ENCODE data around the gene SPX. TPM values are rescaled to one million over a fixed set of nuclear protein-coding genes. Genes with fewer than 3 reads are reported as not detected.

Gene SPX
- total and polyA plus RNA-seq, 2 of the 4 experiments (the other 2 are of a cell fraction), result under 0.01 to 0.12 TPM

DNA sequence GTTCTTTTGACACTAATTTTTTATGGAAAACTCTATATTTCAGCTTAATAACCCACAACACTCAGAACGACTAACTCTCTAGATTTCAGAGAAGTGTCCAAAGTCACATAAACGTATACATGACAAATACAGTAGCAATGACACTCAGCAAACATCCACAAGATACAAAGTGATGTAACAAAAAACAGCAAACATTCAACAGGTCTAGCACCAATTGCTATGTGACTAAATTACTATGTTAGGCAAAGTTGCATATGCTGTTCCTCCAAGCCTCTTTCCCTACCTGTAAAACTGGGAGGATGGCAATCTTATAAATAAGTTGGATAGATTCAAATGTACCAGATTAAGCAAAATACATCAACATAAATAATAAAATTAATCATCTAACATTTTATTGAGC lies 26.3 kb upstream of the SPX start:
- DNase-seq (no peak), ATAC-seq (ENCODE audit: low read depth) (no peak)
- H3K27ac ChIP-seq (ENCODE audit: insufficient read depth, low read length), result no peak overlapping the region
- H3K36me3 ChIP-seq (ENCODE audit: control insufficient read depth, insufficient read depth, low read length), result peaks cover 17% of the 10 kb centered on the region
- peaks cover 2% of the 10 kb centered on the region for H3K4me1 ChIP-seq (ENCODE audit: control insufficient read depth, insufficient read depth, low read length)
- H3K18ac ChIP-seq (ENCODE audit: low read depth, low read length), result no peak overlapping the region
- POLR2A ChIA-PET (ENCODE audit: unreplicated experiment), result no interaction called here
- no peaks in the 10 kb centered on the region for H3K27me3 ChIP-seq (ENCODE audit: control insufficient read depth, insufficient read depth, low read length)
- no peak overlapping the region for H3K4me3 ChIP-seq (ENCODE audit: insufficient read depth, low read depth, low read length)
- intact Hi-C loops (cut with micrococcal nuclease) (loop anchor here (5.0 kb wide), 1 partner anchor 158 kb away; the partner anchor contains the start of gene LDHB), dilution Hi-C loops (cut with HindIII; ENCODE audit: low sequenced_read_pairs, unreplicated experiment) (no loop called here), in situ Hi-C loops (cut with MboI; ENCODE audit: low sequenced_read_pairs) (loop anchor here (10.0 kb wide), 1 partner anchor 145 kb away; no protein-coding TSS in a partner anchor)
- H4K8ac ChIP-seq (ENCODE audit: low read depth in 2 of 2, low read length in 2 of 2), result no peak overlapping the region
- peaks cover 10% of the 10 kb centered on the region; the same call in 1 of the 2 replicates for H4K20me1 ChIP-seq (ENCODE audit: insufficient read depth, low read length)
- no TSS peak for BruUV-seq (replicated peaks)
- H3K56ac ChIP-seq (ENCODE audit: extremely low read depth, insufficient read depth, low read length), result no peak overlapping the region
- no peak overlapping the region for H2AK5ac ChIP-seq (ENCODE audit: low read depth, low read length)
- H3K9me1 ChIP-seq (ENCODE audit: insufficient read depth, low read length), result peaks cover 4% of the 10 kb centered on the region; the same call in 1 of the 2 replicates
- no peak overlapping the region for H2BK120ac ChIP-seq (ENCODE audit: low read depth, low read length)
- CTCF ChIA-PET, result interaction anchor here (0.6 to 1.0 kb wide), 2 partner anchors 181 to 558 kb away, joined by 3 to 4 read pairs; no protein-coding TSS in a partner anchor
- H3K9me3 ChIP-seq (ENCODE audit: control insufficient read depth, insufficient read depth, low read length), result no peaks in the 10 kb centered on the region
- peak overlapping the region; percentile 58; the same call in 1 of the 2 replicates for H3K23ac ChIP-seq (ENCODE audit: low read depth, low read length)
- no peak overlapping the region for H2AK9ac ChIP-seq (replicated peaks; ENCODE audit: low read depth, low read length, poor library complexity)
- H3K9ac ChIP-seq (ENCODE audit: low read depth, low read length), result no peak overlapping the region
- no peak overlapping the region for H4K5ac ChIP-seq (ENCODE audit: low read depth, low read length)
- WGBS, 2 experiments (ENCODE audit: extremely low coverage in 2 of 2, insufficient read length in 1 of 2), result no CpG with 5 or more reads among the region's 2 CpGs
- H4K91ac ChIP-seq (ENCODE audit: insufficient read depth, low read depth, low read length), result no peak overlapping the region
- TF ChIP-seq MAZ (IDR thresholded peaks at IDR 0.05; ENCODE audit: borderline replicate concordance, low read depth, low read length), result no peak
- no peak overlapping the region for H2AFZ ChIP-seq (replicated peaks; ENCODE audit: low read length, poor library complexity)
- H3K4ac ChIP-seq (ENCODE audit: low read depth, low read length), result no peak overlapping the region
- H3K4me2 ChIP-seq (ENCODE audit: low read depth, low read length), result peak overlapping the region; percentile 39; the same call in 1 of the 2 replicates
- H3K79me1 ChIP-seq (ENCODE audit: low read depth in 1 of 2, low read length in 2 of 2), result peaks cover 19 to 51% of the 10 kb centered on the region in 2 experiments
- no peak overlapping the region for H2BK5ac ChIP-seq (ENCODE audit: low read depth, low read length, poor library complexity, severe bottlenecking)
- no peak overlapping the region for H2BK20ac ChIP-seq (ENCODE audit: low read depth, low read length)
- no peak overlapping the region for H2BK15ac ChIP-seq (ENCODE audit: low read depth, low read length)
- H3K14ac ChIP-seq (replicated peaks; ENCODE audit: low read depth, low read length), result 0 out of 2 replicates have a peak overlapping the region, but pooled peaks have one; percentile 25
